ENCODE results near the gene UCP1. TPM values are rescaled to one million over a fixed set of nuclear protein-coding genes. Genes with fewer than 3 reads are reported as not detected.
"Not testable (repeated sequence)": the region's sequence is repeated elsewhere in the genome, so short reads cannot be mapped to it uniquely, and the experiment has no call there.

Gene UCP1
- total and polyA plus RNA-seq, 4 donors, result not detected

DNA sequence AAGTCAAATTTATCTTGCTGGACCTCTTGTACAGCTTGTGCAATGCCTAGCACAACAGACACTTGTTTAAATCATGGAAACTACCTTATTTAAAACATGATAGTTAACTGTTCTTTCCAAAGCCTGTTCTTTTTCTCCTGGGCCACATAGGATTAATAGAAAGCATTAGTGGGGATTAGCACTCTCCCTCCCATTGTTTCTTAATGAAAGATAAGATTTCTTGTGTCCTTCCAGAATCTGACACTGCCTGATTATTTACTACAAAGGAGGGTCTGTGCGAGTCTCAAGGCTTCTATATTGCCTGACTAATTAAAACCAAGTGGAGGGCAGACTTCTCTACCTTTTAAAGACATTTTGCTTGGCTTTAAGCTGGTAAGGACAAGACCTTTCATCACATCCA is 53.3 kb downstream of the UCP1 start:
- H3K27ac ChIP-seq (ENCODE audit: low read depth in 1 of 2, low read length in 2 of 2), result no peak overlapping the region
- H3K4me3 ChIP-seq (ENCODE audit: low read length in 2 of 2), result no peak overlapping the region
- 49 to 52% methylated on average over 1 of the region's 1 CpG for WGBS, 2 donors
- intact Hi-C loops (cut with DNase I), result no loop called here
- H3K36me3 ChIP-seq (ENCODE audit: control insufficient read depth in 1 of 2, insufficient read depth in 2 of 2, low read length in 1 of 2), result no peaks in the 10 kb centered on the region
- DNase-seq, result no peak
- ATAC-seq (ENCODE audit: low FRiP score), result no peak
- no peaks in the 10 kb centered on the region for H3K4me1 ChIP-seq (ENCODE audit: control insufficient read depth in 1 of 2, insufficient read depth in 2 of 2, low read length in 2 of 2)
- no peaks in the 10 kb centered on the region for H3K27me3 ChIP-seq (ENCODE audit: control insufficient read depth in 1 of 2, insufficient read depth in 2 of 2, low read length in 1 of 2)
- H3K9me3 ChIP-seq (ENCODE audit: control insufficient read depth, low read length), result no peaks in the 10 kb centered on the region

GRCh38 chr4:140513765-140514164 is 55.0 kb downstream of the UCP1 start:
- H3K9me3 ChIP-seq (ENCODE audit: control insufficient read depth, low read length); ATAC-seq (ENCODE audit: low FRiP score); DNase-seq; H3K36me3 ChIP-seq (ENCODE audit: control insufficient read depth in 1 of 2, insufficient read depth in 2 of 2, low read length in 1 of 2); H3K27me3 ChIP-seq (ENCODE audit: control insufficient read depth in 1 of 2, insufficient read depth in 2 of 2, low read length in 1 of 2); H3K4me3 ChIP-seq (ENCODE audit: low read length in 2 of 2); H3K4me1 ChIP-seq (ENCODE audit: control insufficient read depth in 1 of 2, insufficient read depth in 2 of 2, low read length in 2 of 2); intact Hi-C loops (cut with DNase I); H3K27ac ChIP-seq (ENCODE audit: low read depth in 1 of 2, low read length in 2 of 2): not testable (repeated sequence)
- WGBS, 2 donors, result 92 to 93% methylated on average over 5 of the region's 5 CpGs

Other genes with a start within 250 kb of the UCP1 start
- 10 to 100 TPM; 38.5 to 45.6 TPM for gene SCOC, start 195.3 kb downstream of the UCP1 start, total RNA-seq
- 100 to 1,000 TPM in 1 of 2 donors, 10 to 100 TPM in 1; 49.4 to 101 TPM for gene SCOC, start 195.3 kb downstream of the UCP1 start, polyA plus RNA-seq
- gene CLGN, start 141.3 kb downstream of the UCP1 start, total RNA-seq, result under 1 TPM in 1 of 2 donors, not detected in 1; 0.21 TPM
- not detected for gene CLGN, start 141.3 kb downstream of the UCP1 start, polyA plus RNA-seq
- gene MGAT4D, start 70.7 kb downstream of the UCP1 start, total RNA-seq, result not detected
- gene MGAT4D, start 70.7 kb downstream of the UCP1 start, polyA plus RNA-seq, result not detected
- 10 to 100 TPM; 23.0 to 25.7 TPM for gene ELMOD2, start 44.8 kb downstream of the UCP1 start, total RNA-seq
- 10 to 100 TPM in 1 of 2 donors, 1 to 10 TPM in 1; 7.9 to 16.8 TPM for gene ELMOD2, start 44.8 kb downstream of the UCP1 start, polyA plus RNA-seq
- gene TBC1D9, start 187.4 kb upstream of the UCP1 start, total RNA-seq, result 10 to 100 TPM; 18.5 to 28.8 TPM
- 1 to 10 TPM; 4.7 to 8.5 TPM for gene TBC1D9, start 187.4 kb upstream of the UCP1 start, polyA plus RNA-seq